GM18499 (cell line): ENCODE results near the gene ZMIZ1.

Source experiments
- ATAC-seq: cut with Tn5 transposase; IDR thresholded peaks from one replicate; pipeline ENCODE4 v1.9.1; 2021; ENCODE audit warnings: moderate number of reproducible peaks; ENCODE audit not compliant: insufficient read depth, unreplicated experiment

ZMIZ1 gene

GRCh38 chr10:79145517-79146470 is 77.0 kb downstream of the ZMIZ1 start:
- ATAC-seq = no peak

GRCh38 chr10:79146611-79147130 is 77.9 kb downstream of the ZMIZ1 start:
- ATAC-seq = no peak

GRCh38 chr10:79147306-79147705 is 78.5 kb downstream of the ZMIZ1 start:
- ATAC-seq = no peak

GRCh38 chr10:79147796-79148451 is 79.2 kb downstream of the ZMIZ1 start:
- no peak for ATAC-seq

GRCh38 chr10:79148452-79149344 is 79.9 kb downstream of the ZMIZ1 start:
- no peak for ATAC-seq

DNA sequence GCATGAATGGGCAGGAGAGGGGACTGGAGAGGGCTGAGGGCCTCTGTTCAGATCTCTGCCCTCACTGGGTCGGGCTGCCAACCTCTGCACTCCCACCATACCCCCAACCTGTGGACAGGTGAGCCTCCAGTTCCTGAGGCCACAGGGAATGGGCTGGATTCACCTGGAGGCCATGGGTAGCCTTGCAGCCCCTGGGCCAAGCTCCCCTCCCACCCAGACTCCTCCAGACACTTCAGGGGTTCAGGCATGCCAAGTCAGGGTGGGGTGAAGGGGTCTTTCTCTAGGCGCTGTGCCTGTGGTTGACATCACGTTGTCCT is 80.5 kb downstream of the ZMIZ1 start:
- no peak for ATAC-seq

DNA sequence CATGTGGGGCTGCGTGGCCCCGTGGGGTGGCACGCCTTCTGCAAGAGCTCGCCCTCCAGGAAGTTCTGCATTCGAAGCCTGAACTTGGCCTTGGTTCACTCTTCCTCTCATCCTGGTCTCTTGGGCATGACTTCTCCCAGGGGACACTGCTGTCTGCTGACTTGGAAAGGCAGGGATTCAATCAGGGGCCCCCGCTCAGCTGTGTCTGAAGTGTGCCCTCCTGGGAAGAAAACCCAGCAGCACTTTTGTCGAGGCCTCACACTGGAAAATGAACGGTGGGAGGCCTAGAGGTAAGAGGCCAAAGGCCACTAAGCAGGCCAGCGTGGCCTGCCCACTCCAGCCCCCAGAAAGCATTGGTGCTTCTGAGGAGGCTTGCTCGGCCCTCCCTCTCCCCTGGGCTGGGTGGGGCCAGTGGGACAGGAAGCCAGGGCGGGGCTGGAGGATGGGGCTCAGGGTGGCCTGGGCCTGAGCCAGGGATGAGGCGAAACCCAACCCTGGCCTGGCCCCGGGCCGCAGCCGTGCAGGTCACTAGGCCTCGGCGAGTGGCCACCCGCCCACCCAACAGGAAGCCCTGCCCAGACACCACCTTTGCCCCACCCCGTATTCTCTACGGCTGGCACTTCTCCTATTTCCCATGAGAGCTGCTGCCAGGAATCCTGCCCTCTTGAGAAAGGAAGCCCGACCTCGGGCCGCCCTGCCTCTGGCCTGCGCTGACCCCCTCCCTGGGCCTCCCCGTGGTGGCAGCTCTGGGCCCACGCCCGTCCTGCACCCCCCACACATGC is 81.1 kb downstream of the ZMIZ1 start:
- no peak for ATAC-seq

DNA sequence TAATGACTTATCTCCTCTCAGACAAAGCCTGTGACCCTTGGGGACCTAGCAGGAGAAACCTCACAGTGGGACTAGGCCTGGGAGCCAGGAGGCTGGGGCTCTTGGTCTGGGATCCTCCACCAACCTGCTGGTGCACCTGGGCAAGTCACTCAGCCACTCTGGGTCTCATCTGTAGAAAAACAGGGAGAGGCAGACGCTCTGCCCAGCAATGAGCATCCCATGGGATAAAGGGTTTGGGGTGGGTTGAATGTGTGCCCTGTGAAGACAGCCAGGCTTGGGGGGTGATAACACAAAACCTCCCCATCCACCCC is 81.6 kb downstream of the ZMIZ1 start:
- no peak for ATAC-seq

- ATAC-seq = no peak
These were observed 83.7 kb downstream of the ZMIZ1 start for GRCh38 chr10:79152423-79152817.

DNA sequence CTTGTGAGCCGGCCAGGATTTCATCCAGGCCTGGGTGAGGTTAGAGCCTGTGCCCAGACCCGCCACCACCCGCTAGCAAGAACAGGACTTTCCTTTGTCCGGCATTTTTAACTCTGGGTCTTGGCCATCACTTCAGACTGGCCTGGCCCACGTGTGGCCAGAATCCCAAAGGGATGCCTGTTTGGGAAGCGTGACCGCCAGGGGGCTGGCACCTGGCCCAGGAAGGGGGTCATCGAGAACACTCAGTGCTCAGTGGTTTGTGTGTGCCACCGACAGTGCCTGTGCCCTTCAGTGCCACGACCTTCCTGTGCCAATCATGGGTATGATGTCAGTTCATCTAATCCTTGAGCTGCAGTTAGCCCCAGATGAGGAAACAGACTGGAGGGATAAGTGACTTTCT is 85.0 kb downstream of the ZMIZ1 start:
- ATAC-seq = no peak

- no peak for ATAC-seq
These were observed 86.7 kb downstream of the ZMIZ1 start for GRCh38 chr10:79155301-79156081.

DNA sequence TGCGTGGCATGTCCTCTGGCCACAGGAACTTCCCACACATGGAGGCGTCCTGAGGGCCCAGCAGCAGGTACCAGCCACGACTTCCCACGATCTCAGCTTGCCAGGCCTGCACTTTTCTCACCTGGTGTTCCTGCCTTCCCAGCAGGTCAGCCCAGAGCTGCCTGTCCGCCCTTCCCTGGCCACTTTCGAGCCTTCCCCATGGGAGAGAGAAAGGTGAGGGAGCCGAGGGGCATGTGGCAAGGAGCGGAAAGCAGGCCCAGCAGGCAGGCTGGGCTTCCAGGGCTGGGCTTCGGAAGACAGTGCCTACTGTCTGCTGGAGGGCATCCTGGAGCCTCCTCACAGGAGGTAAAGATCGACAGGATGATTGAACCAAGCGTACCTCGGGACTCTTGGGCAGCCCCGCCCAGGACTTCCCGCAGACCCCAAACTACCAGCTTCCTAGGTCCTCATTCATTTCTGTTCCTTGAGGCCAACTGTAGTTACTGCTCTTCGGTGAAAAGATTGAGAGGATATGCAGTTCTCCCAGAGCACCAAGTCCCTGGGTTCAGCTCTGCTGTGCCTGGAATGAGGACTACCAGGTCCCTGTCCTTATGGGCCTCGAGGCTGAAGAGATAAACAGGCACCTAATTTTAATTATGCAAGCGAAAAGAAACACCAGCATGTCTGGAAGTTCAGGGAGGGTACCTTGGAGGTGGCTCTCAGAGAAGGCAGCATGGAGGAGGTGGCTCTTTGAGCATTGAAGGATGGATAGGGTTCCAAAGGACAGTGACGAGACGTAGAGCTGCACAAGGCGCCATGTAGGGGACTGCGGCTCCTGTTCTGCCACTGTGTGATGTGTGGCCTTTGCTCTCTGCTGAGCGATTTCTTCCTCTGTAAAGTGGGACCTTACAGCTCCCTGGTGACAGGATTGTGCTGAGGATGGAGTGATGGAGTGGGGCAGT is 87.8 kb downstream of the ZMIZ1 start:
- no peak for ATAC-seq

DNA sequence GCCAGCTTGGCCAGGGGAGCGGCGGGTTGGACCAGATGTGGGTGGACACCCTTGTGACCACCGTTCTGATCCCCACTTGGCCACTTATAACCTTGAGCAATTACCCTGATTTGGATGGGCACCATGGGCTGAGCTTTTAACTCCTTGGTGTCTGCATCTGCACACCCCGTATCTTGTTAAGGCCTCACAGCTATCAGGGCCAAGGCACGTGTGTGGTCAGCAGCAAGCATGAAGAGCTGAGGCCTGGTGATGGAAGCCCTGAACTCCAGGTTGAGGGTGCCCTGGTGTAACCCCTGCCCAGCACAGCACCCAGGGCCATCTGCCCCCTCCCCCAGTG is 89.2 kb downstream of the ZMIZ1 start:
- ATAC-seq = no peak

DNA sequence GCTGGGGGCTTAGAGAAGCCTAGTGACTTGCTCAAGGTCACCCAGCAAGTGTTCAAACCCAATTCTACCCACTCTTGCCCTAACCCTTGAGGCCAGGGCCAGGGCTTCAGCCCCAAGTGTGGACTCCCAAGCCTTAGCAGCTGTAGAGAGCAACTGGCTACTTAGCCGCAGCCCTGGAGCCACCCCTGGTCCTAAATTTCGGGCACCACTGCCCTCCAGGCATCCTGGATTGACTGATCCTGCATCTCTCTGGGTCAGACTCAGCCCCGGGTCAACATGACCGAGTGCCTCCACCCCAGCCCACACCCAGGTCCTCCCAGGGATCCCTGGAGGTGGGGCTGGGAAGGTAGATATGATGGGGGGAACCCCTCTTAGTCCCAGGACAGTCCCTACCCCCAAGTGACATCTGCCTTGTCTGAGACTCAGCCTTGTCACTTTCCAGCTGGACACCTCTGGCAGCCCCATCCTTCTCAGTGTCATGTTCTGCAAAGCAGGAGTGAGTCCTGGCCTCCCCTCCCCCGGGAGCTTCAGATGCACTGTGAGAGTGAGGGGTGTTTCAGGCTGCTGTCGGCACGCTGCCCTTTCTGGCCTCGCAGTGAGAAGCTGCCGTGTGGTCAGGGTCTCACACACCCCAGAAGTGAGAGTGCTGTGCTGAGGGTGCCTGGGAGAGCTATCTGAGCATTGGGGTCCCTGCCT is 89.8 kb downstream of the ZMIZ1 start:
- ATAC-seq = no peak

DNA sequence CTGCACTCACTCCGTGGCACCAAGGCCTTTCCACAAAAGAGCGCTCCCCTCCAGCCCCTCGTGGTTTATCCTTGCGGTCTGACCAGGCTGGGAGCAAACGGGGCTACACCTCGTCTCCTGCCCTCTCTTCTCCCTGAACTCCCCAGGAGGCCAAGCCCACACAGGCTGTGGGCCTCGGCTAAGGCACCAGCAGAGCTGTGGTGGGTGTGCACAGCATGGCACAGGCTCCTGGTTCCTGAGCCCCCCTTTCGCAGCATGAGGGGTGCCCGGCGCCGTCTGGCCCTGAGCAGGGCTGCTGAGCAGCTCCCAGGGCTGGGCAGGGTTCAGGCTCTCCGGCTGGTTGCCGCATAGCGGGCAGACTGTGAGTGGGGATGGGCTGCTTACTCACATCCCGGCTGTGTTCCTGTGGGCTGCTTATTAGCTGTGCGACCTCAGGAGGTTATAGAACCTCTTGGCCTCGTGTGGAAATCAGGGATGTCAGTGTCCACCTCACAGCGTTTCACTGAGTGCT is 90.4 kb downstream of the ZMIZ1 start:
- ATAC-seq = no peak

GRCh38 chr10:79159785-79160184 is 91.0 kb downstream of the ZMIZ1 start:
- ATAC-seq = no peak

- no peak for ATAC-seq
These were observed 91.4 kb downstream of the ZMIZ1 start for GRCh38 chr10:79160191-79160590.

DNA sequence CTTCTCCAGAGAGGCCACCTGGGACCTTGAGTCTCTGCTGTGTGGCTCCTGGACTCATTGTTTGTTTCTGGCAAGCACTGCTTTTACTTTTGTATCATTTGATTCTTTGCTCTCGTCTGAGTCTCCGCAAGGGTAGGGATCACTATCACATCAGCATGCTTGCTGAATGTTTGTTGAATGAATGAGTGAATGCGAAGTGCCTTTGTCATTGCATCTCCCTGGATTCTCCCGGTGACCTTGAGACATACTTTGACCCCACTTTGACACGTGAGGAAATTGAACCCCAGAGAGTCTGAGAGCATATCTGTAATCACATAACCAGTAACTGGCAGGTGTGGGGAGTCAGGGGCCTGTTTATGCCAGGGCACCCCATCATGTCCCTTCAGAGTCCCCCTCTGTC is 92.8 kb downstream of the ZMIZ1 start:
- ATAC-seq = no peak
